ENCODE data around the gene ANXA6.
"Not testable (repeated sequence)": the region's sequence is repeated elsewhere in the genome, so short reads cannot be mapped to it uniquely, and the experiment has no call there.

Gene ANXA6

GRCh38 chr5:151180291-151180690 is 22.7 kb upstream of the ANXA6 start:
- DNase-seq, result no peak

DNA sequence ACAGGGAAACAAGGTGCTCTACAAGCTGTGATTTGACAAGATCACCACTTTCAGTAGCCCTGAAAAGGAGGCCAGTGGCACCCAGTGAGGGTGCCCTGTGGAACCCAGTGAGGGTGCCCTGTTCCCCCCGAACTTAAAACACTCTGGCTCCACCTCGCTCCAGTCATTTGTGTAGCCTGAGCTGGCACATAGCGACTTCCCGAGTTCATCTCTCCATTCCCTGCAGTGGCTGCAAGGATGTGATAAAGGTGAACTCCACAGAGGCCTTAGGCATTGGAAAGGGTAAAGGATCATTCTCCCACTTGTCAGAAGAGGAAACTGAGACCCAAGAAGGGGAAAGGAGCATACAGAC is 21.9 kb upstream of the ANXA6 start:
- DNase-seq, result no peak

DNA sequence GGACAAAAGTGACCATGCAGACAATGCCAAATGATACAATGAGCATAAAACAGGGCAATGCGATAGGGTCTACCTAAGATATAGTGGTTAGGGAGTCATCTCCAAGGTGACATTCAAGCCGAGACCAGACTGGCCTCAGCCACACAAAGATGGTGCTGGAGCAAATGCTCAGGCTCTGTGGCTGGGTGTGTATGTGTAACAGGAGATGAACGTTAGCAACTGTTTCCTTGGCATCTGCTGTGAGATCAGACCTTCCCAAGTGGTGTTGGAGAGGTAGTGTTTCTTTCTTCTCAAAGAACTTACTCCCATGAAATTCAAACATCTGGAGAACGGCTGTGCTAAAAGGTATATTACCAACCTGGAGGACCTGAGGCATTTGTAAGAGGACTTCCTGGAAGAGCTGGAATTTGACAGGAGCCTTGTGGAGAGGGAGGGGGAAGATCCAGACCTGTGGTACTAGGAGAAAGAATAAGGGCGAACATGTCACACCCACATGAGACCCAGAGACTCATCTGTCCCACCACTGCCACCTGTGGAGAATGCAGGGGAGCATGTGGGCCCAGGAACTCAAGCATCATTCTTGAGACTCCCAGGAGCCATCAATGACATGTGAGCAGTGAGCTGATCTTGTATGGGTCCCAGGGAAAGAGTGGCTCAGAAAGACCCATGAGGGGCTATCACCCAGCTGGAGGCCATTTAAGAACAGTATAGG is 21.4 kb upstream of the ANXA6 start:
- no peak for DNase-seq

DNA sequence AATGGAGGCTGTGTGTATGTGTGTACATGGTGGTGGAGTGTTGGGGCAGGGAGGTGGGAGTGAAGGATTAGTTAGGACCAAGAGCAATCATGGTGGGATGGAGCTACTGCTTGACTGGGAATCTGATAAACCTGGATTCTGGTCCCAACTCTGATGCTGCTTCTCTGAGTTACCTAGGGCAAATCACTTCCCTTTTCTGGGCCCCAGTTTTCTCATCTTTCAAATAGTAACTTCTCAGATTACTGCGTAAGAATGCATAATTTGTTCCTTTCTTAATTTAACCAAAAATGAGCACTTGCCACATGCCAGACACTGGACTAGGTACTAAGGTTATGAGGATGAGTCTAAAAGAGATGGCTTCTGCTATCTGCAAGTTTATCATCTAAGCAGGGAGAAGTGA is 20.8 kb upstream of the ANXA6 start:
- DNase-seq, result no peak

GRCh38 chr5:151176268-151176667 is 18.7 kb upstream of the ANXA6 start:
- not testable (repeated sequence) for DNase-seq

GRCh38 chr5:151174612-151175101 is 17.1 kb upstream of the ANXA6 start:
- no peak for DNase-seq

GRCh38 chr5:151173711-151174611 is 16.4 kb upstream of the ANXA6 start:
- no peak for DNase-seq

DNA sequence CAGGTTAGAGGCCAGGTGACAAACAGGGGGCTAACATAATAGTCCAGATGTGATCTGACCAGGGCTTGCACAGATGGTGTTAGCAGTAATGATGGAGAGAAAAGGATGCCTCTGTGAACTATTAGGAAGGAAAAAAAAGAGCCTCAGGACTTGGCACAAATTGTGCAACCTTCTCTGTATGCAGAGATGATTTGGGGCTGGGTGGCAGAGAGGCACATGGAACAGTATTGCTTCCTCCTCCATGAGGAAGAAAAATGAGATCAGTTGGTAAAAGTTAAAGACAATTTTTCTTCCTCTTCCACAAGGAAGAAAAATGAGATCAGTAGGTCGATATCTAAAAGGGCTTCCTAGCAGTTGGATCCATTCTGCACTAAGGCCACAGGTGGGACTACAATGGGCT is 13.9 kb upstream of the ANXA6 start:
- no peak for DNase-seq

DNA sequence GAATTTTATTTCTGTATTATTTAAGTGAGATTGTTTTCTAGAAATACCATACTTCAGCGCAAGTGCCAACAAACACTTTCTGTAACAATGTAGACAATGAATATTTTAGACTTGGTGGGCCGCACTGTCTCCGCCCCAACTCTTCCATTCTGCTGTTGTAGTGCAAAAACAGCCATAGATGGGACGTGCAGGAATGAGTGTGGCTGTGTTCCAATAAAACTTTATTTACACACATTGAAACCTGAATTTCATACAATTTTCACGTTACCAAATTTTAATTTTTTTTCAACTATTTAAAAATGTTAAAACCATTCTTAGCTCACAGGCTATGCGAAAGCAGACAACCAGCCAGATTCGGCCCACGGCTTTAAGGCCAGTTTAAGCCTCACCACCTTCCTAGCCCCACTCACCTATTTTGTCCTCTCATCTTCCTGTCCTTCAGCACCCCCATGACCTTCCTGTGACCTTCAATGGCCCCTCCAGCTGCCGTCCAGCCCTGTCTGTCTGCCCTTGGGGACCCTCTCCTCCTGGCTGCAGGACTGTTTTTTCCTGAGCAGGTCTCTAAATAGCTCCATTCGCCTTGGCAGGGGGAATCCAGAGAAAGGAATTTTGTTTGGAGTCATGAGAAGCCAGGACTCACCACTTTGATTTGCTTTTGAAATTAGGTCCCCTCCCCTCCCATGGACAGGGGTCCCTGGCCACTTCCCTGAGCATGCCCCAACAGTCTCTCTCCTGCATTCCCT is 11.2 kb upstream of the ANXA6 start:
- no peak for DNase-seq

DNA sequence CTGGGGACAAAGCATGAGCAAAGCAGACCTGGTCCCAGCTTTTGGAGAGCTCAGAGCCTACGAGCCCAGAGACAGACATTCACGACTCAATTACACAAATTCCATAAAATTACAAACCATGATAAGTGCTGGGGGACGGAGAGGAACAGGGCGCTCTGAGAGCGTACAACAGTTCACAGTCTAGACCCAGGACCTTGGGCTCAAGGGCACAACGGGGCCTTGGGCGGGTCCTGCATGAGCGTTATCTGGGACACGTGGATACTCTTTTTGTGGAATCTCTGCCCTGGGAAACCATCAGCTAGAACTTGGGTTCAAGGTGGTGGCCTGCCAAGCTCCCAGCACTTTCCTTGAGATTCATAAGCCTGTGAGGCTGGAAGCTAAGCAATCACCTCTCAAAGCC is 9.4 kb upstream of the ANXA6 start:
- no peak for DNase-seq

GRCh38 chr5:151164687-151165392 is 7.3 kb upstream of the ANXA6 start:
- DNase-seq, result peak; percentile 76 to 80

GRCh38 chr5:151162776-151163175 is 5.2 kb upstream of the ANXA6 start:
- DNase-seq, result no peak

DNA sequence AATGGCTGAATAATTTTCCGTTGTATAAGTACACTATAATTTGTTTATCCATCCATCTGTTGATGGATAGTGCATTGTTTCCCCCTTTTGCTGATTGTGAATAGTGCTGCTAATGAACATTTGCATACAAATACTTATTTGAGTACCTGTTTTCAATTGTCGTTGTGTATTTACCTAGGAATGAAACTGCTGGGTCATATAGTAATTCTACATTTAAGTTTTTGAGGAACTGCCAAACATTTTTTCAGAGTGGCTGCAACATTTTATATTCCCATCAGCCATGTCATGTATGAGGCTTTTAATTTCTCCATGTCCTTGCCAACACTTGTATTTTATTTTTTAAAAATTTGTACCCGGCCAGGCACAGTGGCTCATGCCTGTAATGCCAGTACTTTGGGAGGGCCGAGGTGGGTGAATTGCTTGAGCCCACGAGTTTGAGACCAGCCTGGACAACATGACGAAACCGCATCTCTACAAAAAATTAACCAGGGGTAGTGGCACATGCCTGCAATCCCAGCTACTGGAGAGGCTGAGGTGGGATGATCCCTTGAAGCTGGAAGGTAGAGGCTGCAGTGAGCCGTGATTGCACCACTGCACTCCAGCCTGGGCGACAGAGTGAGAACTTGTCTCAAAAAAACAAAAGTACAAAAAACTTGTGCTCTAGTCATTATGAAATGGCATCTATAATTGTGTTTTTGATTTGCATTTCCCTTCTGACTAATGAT is 2.2 kb upstream of the ANXA6 start:
- DNase-seq, result no peak

GRCh38 chr5:151158287-151158661 is 695 bp upstream of the ANXA6 start:
- DNase-seq, result no peak

DNA sequence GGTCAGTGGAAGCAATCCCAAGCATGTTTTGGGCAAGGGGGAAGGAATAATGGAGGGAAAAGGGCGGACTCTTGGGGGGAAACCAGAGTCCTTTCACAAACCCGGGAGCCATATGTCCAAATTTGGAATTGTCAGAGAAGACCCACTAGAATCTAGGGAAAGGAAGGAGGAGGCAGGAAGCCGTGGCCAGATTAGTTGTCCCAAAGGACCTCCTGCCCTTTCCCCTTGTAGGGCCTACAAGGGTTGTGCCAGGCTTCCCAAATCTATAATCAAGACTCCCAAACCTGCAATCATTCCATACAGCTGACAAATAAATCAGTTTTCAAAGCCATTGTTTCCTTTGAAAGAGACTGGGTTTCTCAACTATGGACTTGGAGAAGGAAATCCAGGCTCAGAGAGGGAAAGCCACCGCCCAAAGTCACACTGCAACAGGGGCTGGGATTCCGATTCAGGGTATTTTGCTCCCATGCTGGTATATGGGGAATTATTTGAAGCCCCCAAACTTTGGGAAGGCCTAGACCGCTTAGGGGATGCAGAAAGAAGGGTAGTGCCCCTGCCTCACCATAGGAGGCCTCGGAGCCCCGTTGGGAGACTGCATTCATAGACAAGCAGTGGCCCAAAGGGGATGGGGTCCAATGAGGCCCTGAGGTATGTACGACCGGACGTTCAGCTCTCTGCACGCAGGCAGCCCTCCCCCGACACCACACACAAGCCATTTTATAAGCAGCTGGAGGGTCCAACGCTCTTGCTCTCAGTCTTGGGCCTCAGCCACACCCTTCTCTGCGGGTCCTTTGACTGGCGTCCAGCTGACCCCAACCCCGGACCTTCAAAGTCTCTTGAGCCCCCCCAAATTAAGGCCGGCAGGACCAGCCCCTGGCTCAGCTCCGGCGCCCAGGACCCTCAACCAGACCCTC is 815 bp downstream of the ANXA6 start:
- DNase-seq, result no peak

GRCh38 chr5:151155775-151156506 is 1.6 kb downstream of the ANXA6 start:
- no peak for DNase-seq

- no peak for DNase-seq
These were observed 2.4 kb downstream of the ANXA6 start for GRCh38 chr5:151154931-151155774.

- peak; percentile 29 to 43 for DNase-seq
These were observed 3.8 kb downstream of the ANXA6 start for GRCh38 chr5:151153766-151154272.

DNA sequence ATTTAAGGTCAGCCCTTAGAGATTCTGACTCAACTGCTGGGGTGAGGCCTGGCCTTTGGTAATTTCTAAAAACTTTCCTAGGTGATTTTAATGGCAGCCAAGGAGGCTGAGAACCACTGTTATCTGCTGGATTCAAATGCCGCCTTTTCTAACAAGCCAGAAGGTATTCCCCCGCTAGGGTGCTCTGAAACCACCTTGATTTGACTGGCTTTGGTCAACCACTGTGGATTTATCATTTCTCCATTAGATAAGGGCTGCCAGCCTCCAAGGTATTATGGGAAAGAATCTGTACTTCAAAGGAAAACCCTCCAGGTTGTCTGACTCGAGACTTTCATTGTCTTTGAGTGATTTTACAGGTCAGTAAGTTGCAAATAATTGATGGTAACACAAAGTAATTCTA is 4.3 kb downstream of the ANXA6 start:
- DNase-seq, result no peak
